ENCODE measurements around the gene SEMA6D.

The SEMA6D gene

GRCh38 chr15:47812470-47812999, 95.2 kb downstream of the SEMA6D start:
- Histone ChIP-seq H3K4me3 (ENCODE audit: low read depth in 1 of 2, low read length in 2 of 2) (no peak overlapping the region), H3K27me3 (ENCODE audit: low read depth, low read length) (no peaks in the 10 kb centered on the region), H3K4me1 (ENCODE audit: control insufficient read depth in 1 of 2, insufficient read depth in 2 of 2, low read length in 2 of 2) (no peaks in the 10 kb centered on the region), H3K27ac (ENCODE audit: low read length) (no peak overlapping the region), H3K36me3 (ENCODE audit: control insufficient read depth in 1 of 2, insufficient read depth in 2 of 2, low read length in 2 of 2) (no peaks in the 10 kb centered on the region), H3K9me3 (ENCODE audit: control insufficient read depth in 1 of 2, low read length in 2 of 2) (no peaks in the 10 kb centered on the region)

- no peak overlapping the region for H3K4me3 ChIP-seq (ENCODE audit: low read depth in 1 of 2, low read length in 2 of 2)
- H3K4me1 ChIP-seq (ENCODE audit: control insufficient read depth in 1 of 2, insufficient read depth in 2 of 2, low read length in 2 of 2), result no peaks in the 10 kb centered on the region
- H3K9me3 ChIP-seq (ENCODE audit: control insufficient read depth in 1 of 2, low read length in 2 of 2), result no peaks in the 10 kb centered on the region
- no peak overlapping the region for H3K27ac ChIP-seq (ENCODE audit: low read length)
- no peaks in the 10 kb centered on the region for H3K27me3 ChIP-seq (ENCODE audit: low read depth, low read length)
- H3K36me3 ChIP-seq (ENCODE audit: control insufficient read depth in 1 of 2, insufficient read depth in 2 of 2, low read length in 2 of 2), result no peaks in the 10 kb centered on the region
Measured at GRCh38 chr15:47813748-47814384, 96.6 kb downstream of the SEMA6D start.

- Histone ChIP-seq H3K9me3 (ENCODE audit: control insufficient read depth in 1 of 2, low read length in 2 of 2) (no peaks in the 10 kb centered on the region), H3K4me1 (ENCODE audit: control insufficient read depth in 1 of 2, insufficient read depth in 2 of 2, low read length in 2 of 2) (no peaks in the 10 kb centered on the region)
Measured at GRCh38 chr15:47814620-47815019, 97.3 kb downstream of the SEMA6D start.

GRCh38 chr15:47817969-47818548, 100.8 kb downstream of the SEMA6D start:
- H3K36me3 ChIP-seq (ENCODE audit: control insufficient read depth in 1 of 2, insufficient read depth in 2 of 2, low read length in 2 of 2), result no peaks in the 10 kb centered on the region
- H3K9me3 ChIP-seq (ENCODE audit: control insufficient read depth in 1 of 2, low read length in 2 of 2), result no peaks in the 10 kb centered on the region
- H3K4me1 ChIP-seq (ENCODE audit: control insufficient read depth in 1 of 2, insufficient read depth in 2 of 2, low read length in 2 of 2), result peaks cover 0 to 6% of the 10 kb centered on the region in 2 donors
- H3K27ac ChIP-seq (ENCODE audit: low read length), result no peak overlapping the region
- H3K27me3 ChIP-seq (ENCODE audit: low read depth, low read length), result no peaks in the 10 kb centered on the region
- H3K4me3 ChIP-seq (ENCODE audit: low read depth in 1 of 2, low read length in 2 of 2), result no peak overlapping the region

More at GRCh38 chr15:47814620-47815019, 97.3 kb downstream of the SEMA6D start:
- no peaks in the 10 kb centered on the region for H3K27me3 ChIP-seq (ENCODE audit: low read depth, low read length)
- H3K36me3 ChIP-seq (ENCODE audit: control insufficient read depth in 1 of 2, insufficient read depth in 2 of 2, low read length in 2 of 2), result no peaks in the 10 kb centered on the region
- no peak overlapping the region for H3K4me3 ChIP-seq (ENCODE audit: low read depth in 1 of 2, low read length in 2 of 2)
- no peak overlapping the region for H3K27ac ChIP-seq (ENCODE audit: low read length)

- H3K4me3 ChIP-seq (ENCODE audit: low read depth in 1 of 2, low read length in 2 of 2), result no peak overlapping the region
- H3K27ac ChIP-seq (ENCODE audit: low read length), result no peak overlapping the region
- H3K27me3 ChIP-seq (ENCODE audit: low read depth, low read length), result no peaks in the 10 kb centered on the region
- no peaks in the 10 kb centered on the region for H3K9me3 ChIP-seq (ENCODE audit: control insufficient read depth in 1 of 2, low read length in 2 of 2)
- no peaks in the 10 kb centered on the region for H3K36me3 ChIP-seq (ENCODE audit: control insufficient read depth in 1 of 2, insufficient read depth in 2 of 2, low read length in 2 of 2)
- H3K4me1 ChIP-seq (ENCODE audit: control insufficient read depth in 1 of 2, insufficient read depth in 2 of 2, low read length in 2 of 2), result peaks cover 0 to 6% of the 10 kb centered on the region in 2 donors
Measured at GRCh38 chr15:47819158-47819557, 101.9 kb downstream of the SEMA6D start.

- H3K27ac ChIP-seq (ENCODE audit: low read length), result no peak overlapping the region
- peaks cover 0 to 6% of the 10 kb centered on the region in 2 donors for H3K4me1 ChIP-seq (ENCODE audit: control insufficient read depth in 1 of 2, insufficient read depth in 2 of 2, low read length in 2 of 2)
- no peaks in the 10 kb centered on the region for H3K36me3 ChIP-seq (ENCODE audit: control insufficient read depth in 1 of 2, insufficient read depth in 2 of 2, low read length in 2 of 2)
- H3K27me3 ChIP-seq (ENCODE audit: low read depth, low read length), result no peaks in the 10 kb centered on the region
- no peak overlapping the region for H3K4me3 ChIP-seq (ENCODE audit: low read depth in 1 of 2, low read length in 2 of 2)
- no peaks in the 10 kb centered on the region for H3K9me3 ChIP-seq (ENCODE audit: control insufficient read depth in 1 of 2, low read length in 2 of 2)
Measured at GRCh38 chr15:47820057-47820746, 102.9 kb downstream of the SEMA6D start.

GRCh38 chr15:47820747-47821319, 103.5 kb downstream of the SEMA6D start:
- H3K27ac ChIP-seq (ENCODE audit: low read length), result no peak overlapping the region
- no peak overlapping the region for H3K4me3 ChIP-seq (ENCODE audit: low read depth in 1 of 2, low read length in 2 of 2)
- H3K9me3 ChIP-seq (ENCODE audit: control insufficient read depth in 1 of 2, low read length in 2 of 2), result no peaks in the 10 kb centered on the region
- no peaks in the 10 kb centered on the region for H3K36me3 ChIP-seq (ENCODE audit: control insufficient read depth in 1 of 2, insufficient read depth in 2 of 2, low read length in 2 of 2)
- peaks cover 0 to 6% of the 10 kb centered on the region in 2 donors for H3K4me1 ChIP-seq (ENCODE audit: control insufficient read depth in 1 of 2, insufficient read depth in 2 of 2, low read length in 2 of 2)
- H3K27me3 ChIP-seq (ENCODE audit: low read depth, low read length), result no peaks in the 10 kb centered on the region

- Histone ChIP-seq H3K27me3 (ENCODE audit: low read depth, low read length) (no peaks in the 10 kb centered on the region), H3K36me3 (ENCODE audit: control insufficient read depth in 1 of 2, insufficient read depth in 2 of 2, low read length in 2 of 2) (no peaks in the 10 kb centered on the region), H3K9me3 (ENCODE audit: control insufficient read depth in 1 of 2, low read length in 2 of 2) (no peaks in the 10 kb centered on the region), H3K4me1 (ENCODE audit: control insufficient read depth in 1 of 2, insufficient read depth in 2 of 2, low read length in 2 of 2) (peaks cover 0 to 6% of the 10 kb centered on the region in 2 donors), H3K4me3 (ENCODE audit: low read depth in 1 of 2, low read length in 2 of 2) (no peak overlapping the region), H3K27ac (ENCODE audit: low read length) (no peak overlapping the region)
Measured at GRCh38 chr15:47822048-47822447, 104.7 kb downstream of the SEMA6D start.

Measured in muscle layer of duodenum (tissue), 2 donors.